Spleen (tissue), 11 donors: ENCODE measurements around the gene ART4. TPM values are rescaled to one million over a fixed set of nuclear protein-coding genes. Genes with fewer than 3 reads are reported as not detected.
A peak's percentile ranks its signal among the peaks of the same experiment; 100 is the strongest.

Source experiments
- DNase-seq: peaks from one replicate; pipeline ENCODE4 v3.0.0-alpha.2; 2020
- H3K27ac ChIP-seq, 8 donors: fragments of 200-600 bp; sonication (generic) in 7 of 8; 1 replicate in 4 of 8; 2 replicates in 4 of 8; pipeline versions ENCODE4 v1.5.0 to v1.8.0; 2016 to 2021; ENCODE audit warnings: inconsistent platforms in 4 of 8, mild to moderate bottlenecking in 4 of 8, moderate library complexity in 1 of 8
- H3K27me3 ChIP-seq, 7 donors: fragments of 200-600 bp; sonication (generic) in 6 of 7; replicated peaks in 1 of 7; 1 replicate in 4 of 7; 2 replicates in 3 of 7; pipeline versions ENCODE4 v1.5.0 to v1.8.0; 2016 to 2021; ENCODE audit warnings: inconsistent platforms in 3 of 7, mild to moderate bottlenecking in 1 of 7
- H3K36me3 ChIP-seq, 6 donors: fragments of 200-600 bp; sonication (generic) in 5 of 6; 1 replicate in 4 of 6; 2 replicates in 2 of 6; pipeline versions ENCODE4 v1.5.0 to v1.8.0; 2016 to 2021; ENCODE audit warnings: inconsistent platforms in 2 of 6
- H3K4me1 ChIP-seq, 6 donors: fragments of 200-600 bp; sonication (generic) in 5 of 6; 1 replicate in 3 of 6; 2 replicates in 3 of 6; pipeline versions ENCODE4 v1.5.0 to v1.8.0; 2016 to 2021; ENCODE audit warnings: inconsistent platforms in 3 of 6
- H3K4me3 ChIP-seq, 8 donors: fragments of 200-600 bp; sonication (generic) in 7 of 8; 1 replicate in 4 of 8; 2 replicates in 4 of 8; pipeline versions ENCODE4 v1.5.0 to v1.8.0; 2016 to 2021; ENCODE audit warnings: inconsistent platforms in 4 of 8, mild to moderate bottlenecking in 4 of 8, moderate library complexity in 2 of 8
- H3K9me3 ChIP-seq, 8 donors: fragments of 200-600 bp; sonication (generic) in 7 of 8; 1 replicate in 4 of 8; 2 replicates in 4 of 8; pipeline versions ENCODE4 v1.5.0 to v1.8.0; 2016 to 2021; ENCODE audit warnings: inconsistent platforms in 4 of 8
- CTCF ChIP-seq, 11 experiments: fragments of 200-600 bp in 7 of 11; fragments of 450-650 bp in 4 of 11; sonication (generic) in 4 of 11; IDR thresholded peaks in 8 of 11; conservative IDR thresholded peaks in 3 of 11; 1 replicate in 7 of 11; 2 replicates in 4 of 11; pipeline versions ENCODE4 v1.4.0 to v1.8.0; 2016 to 2021; ENCODE audit warnings: antibody characterized with exemption in 11 of 11, inconsistent platforms in 4 of 11, mild to moderate bottlenecking in 1 of 11
- POLR2A ChIP-seq, 3 donors: fragments of 450-650 bp; IDR thresholded peaks; one replicate each; pipeline ENCODE4 v1.5.1; 2017; ENCODE audit warnings: antibody characterized with exemption in 3 of 3, mild to moderate bottlenecking in 1 of 3
- POLR2AphosphoS5 ChIP-seq, 3 donors: sonication (generic); formaldehyde crosslinking; IDR thresholded peaks; one replicate each; pipeline ENCODE4 v1.5.1; 2017; ENCODE audit warnings: antibody characterized with exemption in 3 of 3
- WGBS, 5 donors: extraction: QIAGEN DNeasy Blood & Tissue Kit in 3 of 5; methylation state at CpG; one replicate each; pipeline versions ENCODE4 v1.1.5 to v1.1.7; 2013 to 2018; 5-methylcytosine and 5-hydroxymethylcytosine counted together
- intact Hi-C: fragments of 100-400 bp; cut with DNase I; formaldehyde crosslinking; loops from one replicate; pipeline ENCODE4 v1.15.0; 2023; ENCODE audit warnings: low total_unique reads
- polyA plus RNA-seq, 3 donors: library from polyadenylated mRNA; stranded (reverse); fragments of 200-250 nt; gene quantifications; one replicate each; pipeline ENCODE4 v1.2.1, GENCODE V29; 2013
- total RNA-seq, 7 donors: library from RNA; depleted of rRNA in 3 of 7; stranded (reverse); fragments of >200 nt in 3 of 7; fragmentation: NEBNext Ultra II Directional in 4 of 7; extraction: Animal tissue kit (Norgen Biotek cat#: 25700) in 4 of 7; gene quantifications; one replicate each; pipeline versions ENCODE4 v1.1.0 to v1.2.1, GENCODE V29; 2016 to 2021
- donor health status: healthy with polysubstance abuse.
- donor health status: DM: no; HTN: no; CAD: no; lungs with moderate emphysema.
- donor health status: DM: no; HTN: no; CAD: no.
- donor health status: Bipolar disorder and iron deficiency.
- donor health status: healthy.
- donor health status: DM: no; HTN: no; CAD: no.
- donor health status: DM: yes; HTN: yes; CAD: no.

Gene ART4
- total and polyA plus RNA-seq, 10 donors = 2.3 to 46.1 (median 18.1) TPM

GRCh38 chr12:14839262-14839661 lies 4.1 kb downstream of the ART4 start:
- Histone ChIP-seq H3K36me3 (peaks cover 0 to 7% (median 0%) of the 10 kb centered on the region in 6 donors), H3K27ac (peak overlapping the region in 1 of 8 donors; percentile 85), H3K4me1 (peaks cover 6 to 47% (median 17%) of the 10 kb centered on the region in 6 donors), H3K9me3 (peaks cover 0 to 4% (median 0%) of the 10 kb centered on the region in 8 donors), H3K27me3 (no peaks in the 10 kb centered on the region), H3K4me3 (peak overlapping the region in 2 of 8 donors; percentile 6 to 18)
- 88 to 97% (median 96%) methylated on average over 1 of the region's 1 CpG for WGBS, 5 donors
- TF ChIP-seq CTCF (IDR thresholded peaks at IDR 0.05 in 8 of 11, conservative IDR thresholded peaks at IDR 0.05 in 3 of 11) = no peak
- no peak for TF ChIP-seq POLR2A (IDR thresholded peaks at IDR 0.05)
- TF ChIP-seq POLR2AphosphoS5 (IDR thresholded peaks at IDR 0.05) = no peak
- DNase-seq = no peak
- intact Hi-C loops = no loop called here

GRCh38 chr12:14836336-14837210 lies 6.8 kb downstream of the ART4 start:
- Histone ChIP-seq H3K4me3 (no peak overlapping the region), H3K27ac (peak overlapping the region in 5 of 8 donors; percentile 37 to 81 (median 74)), H3K4me1 (peaks cover 3 to 36% (median 10%) of the 10 kb centered on the region in 6 donors), H3K27me3 (no peaks in the 10 kb centered on the region), H3K9me3 (peaks cover 0 to 4% (median 0%) of the 10 kb centered on the region in 8 donors), H3K36me3 (peaks cover 0 to 7% (median 0%) of the 10 kb centered on the region in 6 donors)
- DNase-seq = no peak
- TF ChIP-seq CTCF (IDR thresholded peaks at IDR 0.05 in 8 of 11, conservative IDR thresholded peaks at IDR 0.05 in 3 of 11) (no peak), POLR2A (IDR thresholded peaks at IDR 0.05) (no peak), POLR2AphosphoS5 (IDR thresholded peaks at IDR 0.05) (no peak)
- intact Hi-C loops = no loop called here
- 76 to 86% (median 78%) methylated on average over 7 of the region's 7 CpGs for WGBS, 5 donors

- H3K36me3 ChIP-seq = peaks cover 0 to 4% (median 0%) of the 10 kb centered on the region in 6 donors
- TF ChIP-seq POLR2A (IDR thresholded peaks at IDR 0.05) = no peak
- TF ChIP-seq POLR2AphosphoS5 (IDR thresholded peaks at IDR 0.05) = no peak
- no peak for TF ChIP-seq CTCF (IDR thresholded peaks at IDR 0.05 in 8 of 11, conservative IDR thresholded peaks at IDR 0.05 in 3 of 11)
- H3K27ac ChIP-seq = peak overlapping the region in 6 of 8 donors; percentile 46 to 81 (median 75)
- H3K4me3 ChIP-seq = no peak overlapping the region
- no peaks in the 10 kb centered on the region for H3K27me3 ChIP-seq
- H3K4me1 ChIP-seq = peaks cover 0 to 20% (median 0%) of the 10 kb centered on the region in 6 donors
- intact Hi-C loops = no loop called here
- no peak for DNase-seq
- H3K9me3 ChIP-seq = peaks cover 0 to 4% (median 0%) of the 10 kb centered on the region in 8 donors
These were observed 8.8 kb downstream of the ART4 start for GRCh38 chr12:14834509-14834908.

GRCh38 chr12:14833952-14834351 lies 9.4 kb downstream of the ART4 start:
- no peaks in the 10 kb centered on the region for H3K9me3 ChIP-seq
- H3K4me3 ChIP-seq = no peak overlapping the region
- peaks cover 0 to 20% (median 0%) of the 10 kb centered on the region in 6 donors for H3K4me1 ChIP-seq
- H3K36me3 ChIP-seq = no peaks in the 10 kb centered on the region
- DNase-seq = no peak
- no peaks in the 10 kb centered on the region for H3K27me3 ChIP-seq
- intact Hi-C loops = no loop called here
- H3K27ac ChIP-seq = peak overlapping the region in 6 of 8 donors; percentile 3 to 81 (median 68)
- WGBS, 5 donors = 54 to 71% (median 67%) methylated on average over 1 of the region's 1 CpG
- TF ChIP-seq POLR2AphosphoS5 (IDR thresholded peaks at IDR 0.05) = no peak
- no peak for TF ChIP-seq POLR2A (IDR thresholded peaks at IDR 0.05)
- no peak for TF ChIP-seq CTCF (IDR thresholded peaks at IDR 0.05 in 8 of 11, conservative IDR thresholded peaks at IDR 0.05 in 3 of 11)
